Fibroblast of skin of scalp (primary cell): ENCODE results near the gene TNFRSF17.
A peak's percentile ranks its signal among the peaks of the same experiment; 100 is the strongest.

Source experiments
- DNase-seq: peaks from one replicate; pipeline ENCODE4 v3.0.0-alpha.2; 2013

The TNFRSF17 gene

DNA sequence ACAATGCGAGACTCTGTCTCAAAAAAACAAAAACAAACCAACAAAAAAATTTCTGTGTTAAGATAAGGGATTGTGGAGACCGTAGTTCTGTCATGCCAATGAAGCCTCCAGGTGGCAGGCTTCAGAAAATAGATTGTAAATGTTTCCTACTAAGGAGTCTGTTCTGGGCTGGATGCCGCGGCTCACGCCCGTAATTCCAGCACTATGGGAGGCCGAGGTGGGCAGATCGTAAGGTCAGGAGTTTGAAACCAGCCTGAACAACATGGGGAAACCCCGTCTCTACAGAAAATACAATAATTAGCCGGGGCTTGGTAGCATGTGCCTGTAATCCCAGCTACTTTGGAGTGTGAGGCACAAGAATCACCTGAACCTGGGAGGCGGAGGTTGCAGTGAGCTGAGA lies 7.1 kb downstream of the TNFRSF17 start:
- DNase-seq, result peak; percentile 13

- DNase-seq, result no peak
Observed at GRCh38 chr16:11973070-11973469, 8.1 kb downstream of the TNFRSF17 start.

GRCh38 chr16:11976850-11977375 lies 11.9 kb downstream of the TNFRSF17 start:
- DNase-seq, result no peak

DNA sequence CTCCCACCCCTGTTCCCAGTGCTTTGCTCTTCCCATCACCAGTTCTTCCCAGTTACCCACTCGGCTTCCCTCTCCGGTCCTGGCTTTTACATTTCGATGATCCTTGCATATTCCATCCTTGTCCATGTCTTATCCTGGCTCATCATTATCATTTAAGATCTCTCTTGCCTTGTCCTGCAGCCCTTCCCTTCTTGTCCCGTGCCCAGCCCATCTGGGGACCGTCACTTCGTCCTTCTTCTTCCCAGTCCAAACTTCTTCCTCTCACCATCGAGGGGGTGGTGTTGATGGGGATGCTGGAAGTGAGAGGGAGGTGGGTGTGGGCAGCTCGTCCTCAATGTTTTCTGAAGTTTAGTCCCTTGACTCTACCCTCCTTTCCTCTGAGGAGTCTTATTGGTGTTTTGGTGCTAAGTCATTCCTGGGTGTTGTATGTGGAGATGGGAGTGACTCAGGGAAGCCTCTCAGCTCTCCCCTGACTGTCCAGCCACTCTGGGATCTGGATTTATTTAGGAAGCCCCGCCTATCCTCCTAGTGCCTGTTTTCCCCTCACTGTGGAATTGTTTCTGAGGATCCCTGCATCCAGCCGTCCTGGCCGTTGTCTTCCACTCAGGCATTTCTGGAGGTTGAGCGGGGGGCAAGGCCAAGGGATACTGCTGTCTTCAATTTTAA lies 12.5 kb downstream of the TNFRSF17 start:
- DNase-seq, result peak; percentile 82

GRCh38 chr16:11978080-11978479 lies 13.1 kb downstream of the TNFRSF17 start:
- DNase-seq, result no peak

GRCh38 chr16:11979013-11979672 lies 14.1 kb downstream of the TNFRSF17 start:
- no peak for DNase-seq

GRCh38 chr16:11980136-11980844 lies 15.3 kb downstream of the TNFRSF17 start:
- DNase-seq, result no peak

DNA sequence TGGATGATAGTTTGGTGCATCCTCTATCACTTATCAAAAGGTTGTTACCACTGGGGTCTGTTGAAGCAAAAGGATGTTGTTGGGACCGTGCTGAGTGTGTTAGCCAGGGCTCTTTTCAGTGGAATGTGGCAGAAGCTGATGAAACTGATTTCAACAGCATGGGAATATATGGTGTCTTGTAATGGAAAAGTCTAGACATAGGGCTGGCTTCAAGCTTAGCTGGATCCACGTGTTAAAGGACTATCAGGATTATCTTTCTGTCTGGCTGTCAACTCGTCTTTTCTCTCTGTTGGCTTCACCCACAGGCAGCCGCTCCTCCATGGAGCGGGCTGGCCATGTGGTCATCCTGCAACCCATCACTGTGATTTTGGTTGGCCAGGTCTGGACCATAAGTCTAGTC lies 20.2 kb downstream of the TNFRSF17 start:
- peak; percentile 45 for DNase-seq

DNA sequence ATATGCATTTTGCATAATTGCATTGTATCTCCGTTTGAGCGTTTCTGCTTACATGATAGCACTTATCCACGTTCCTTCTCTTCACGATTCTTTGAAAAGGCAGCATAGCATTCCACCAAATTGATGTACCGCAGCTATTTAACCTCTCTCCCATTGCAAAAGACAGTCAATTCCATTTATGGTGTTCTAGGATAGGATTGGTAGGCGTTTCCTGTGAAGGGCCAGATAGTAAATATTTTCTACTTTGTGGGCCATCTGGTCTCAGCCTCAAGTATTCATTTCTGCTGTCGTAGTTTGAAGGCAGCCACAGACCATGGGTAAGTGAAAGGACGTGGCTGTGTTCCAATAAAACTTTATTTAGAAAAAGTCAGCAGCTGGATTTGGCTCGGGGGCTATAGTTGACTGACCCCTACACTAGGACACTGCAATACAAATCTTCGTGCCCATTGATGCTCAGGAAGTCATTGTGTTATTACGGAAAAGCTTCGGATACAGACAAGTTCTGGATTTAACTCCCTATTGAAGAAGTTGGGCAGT lies 21.6 kb downstream of the TNFRSF17 start:
- DNase-seq, result peak; percentile 19

- no peak for DNase-seq
Observed at GRCh38 chr16:11988258-11988978, 23.4 kb downstream of the TNFRSF17 start.

DNA sequence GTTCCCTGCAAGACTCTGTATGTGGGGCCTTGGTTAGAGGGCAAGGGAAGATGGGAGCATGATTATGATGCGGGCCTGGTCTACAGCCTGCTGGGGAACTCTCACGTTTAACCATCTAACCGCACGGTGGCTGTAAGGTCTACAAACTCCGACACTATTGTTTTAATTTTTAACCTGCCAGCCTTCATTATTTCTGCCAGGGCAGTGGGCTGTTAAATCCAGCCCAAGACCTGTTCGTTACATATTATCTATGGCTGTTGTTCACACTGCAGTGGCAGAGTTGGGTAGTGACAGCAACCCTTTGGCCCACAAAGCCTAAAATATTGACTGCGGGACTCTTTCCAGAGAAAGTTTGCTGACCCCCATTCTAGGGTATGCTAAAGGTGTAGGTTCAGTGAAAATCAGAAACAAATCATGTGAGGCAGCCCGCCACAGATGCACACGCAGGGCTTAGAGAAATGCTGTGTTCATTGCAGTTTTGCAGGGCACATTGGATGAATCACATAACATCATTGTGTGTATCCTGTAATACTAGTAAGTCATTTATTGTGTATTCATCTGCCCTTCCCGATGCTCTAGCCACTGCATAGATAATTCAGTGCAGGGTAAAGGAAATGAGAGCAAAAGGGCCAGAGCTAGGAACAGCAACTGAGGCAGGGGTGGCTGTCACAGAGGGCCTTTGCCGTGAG lies 25.8 kb downstream of the TNFRSF17 start:
- DNase-seq, result no peak

GRCh38 chr16:11992008-11992584 lies 27.1 kb downstream of the TNFRSF17 start:
- no peak for DNase-seq

- DNase-seq, result no peak
Observed at GRCh38 chr16:11992586-11993524, 27.8 kb downstream of the TNFRSF17 start.

- no peak for DNase-seq
Observed at GRCh38 chr16:11994143-11995119, 29.4 kb downstream of the TNFRSF17 start.

DNA sequence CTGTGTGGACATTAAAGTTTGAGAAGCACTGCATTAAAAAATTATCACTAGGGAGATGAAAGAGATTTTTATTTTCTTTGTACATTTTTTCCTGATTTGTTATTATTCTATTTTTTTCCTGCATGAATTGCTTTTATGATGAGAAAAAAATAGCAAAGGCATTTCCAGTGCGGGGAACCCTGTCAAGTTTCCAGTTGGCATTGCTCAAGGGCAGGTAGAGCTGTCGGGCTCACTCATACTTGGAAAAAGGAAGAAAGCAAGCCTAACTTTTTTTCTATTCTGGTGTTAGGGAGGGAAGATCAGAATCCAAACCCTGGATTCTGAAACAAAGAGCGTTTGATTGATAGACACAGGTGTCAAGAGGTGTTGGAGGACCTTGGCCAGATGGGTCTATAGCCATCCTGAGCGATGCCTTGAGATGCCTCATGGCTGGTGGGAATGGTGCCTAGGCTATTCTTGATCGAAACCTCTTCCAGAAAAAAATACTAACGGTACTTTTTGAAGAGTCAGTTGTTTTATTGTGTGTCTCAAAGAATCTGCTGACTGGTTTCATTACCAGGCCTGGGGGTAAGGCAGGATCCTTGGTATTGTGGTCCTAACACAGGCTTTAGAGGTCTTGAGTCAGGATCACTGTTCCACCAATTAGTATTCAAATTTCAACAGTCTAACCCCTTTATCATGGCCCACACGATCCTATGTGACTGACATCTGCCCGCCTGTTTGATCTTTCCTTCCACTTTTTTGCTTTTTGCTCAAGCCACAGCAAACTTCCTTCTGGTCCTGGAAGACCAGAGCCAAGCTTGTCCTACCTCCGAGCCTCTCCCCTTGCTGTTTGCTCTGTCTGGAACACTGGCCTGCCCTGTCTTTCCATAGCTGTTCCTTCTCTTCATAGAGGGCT lies 31.7 kb downstream of the TNFRSF17 start:
- no peak for DNase-seq

DNA sequence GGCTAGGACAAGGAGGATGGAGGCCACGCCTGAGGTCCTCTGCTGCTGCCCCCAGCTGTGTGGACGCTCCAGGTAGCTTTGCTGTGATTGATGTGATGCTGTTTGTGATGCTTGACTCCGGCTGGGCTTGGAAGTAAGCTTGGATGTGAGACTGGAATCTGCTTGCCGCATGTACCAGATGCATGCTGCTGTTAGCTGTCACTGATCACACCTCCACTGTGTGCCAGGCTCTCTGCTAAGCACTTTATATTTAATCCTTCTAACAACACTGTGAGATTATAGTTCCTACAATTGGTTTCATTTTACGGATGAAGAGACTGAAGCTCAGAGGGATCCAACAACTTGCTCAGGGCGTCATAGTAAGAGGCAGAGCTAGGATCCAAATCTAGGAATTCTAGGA lies 35.0 kb downstream of the TNFRSF17 start:
- DNase-seq, result no peak

- DNase-seq, result peak; percentile 48
Observed at GRCh38 chr16:12002447-12003006, 37.5 kb downstream of the TNFRSF17 start.

DNA sequence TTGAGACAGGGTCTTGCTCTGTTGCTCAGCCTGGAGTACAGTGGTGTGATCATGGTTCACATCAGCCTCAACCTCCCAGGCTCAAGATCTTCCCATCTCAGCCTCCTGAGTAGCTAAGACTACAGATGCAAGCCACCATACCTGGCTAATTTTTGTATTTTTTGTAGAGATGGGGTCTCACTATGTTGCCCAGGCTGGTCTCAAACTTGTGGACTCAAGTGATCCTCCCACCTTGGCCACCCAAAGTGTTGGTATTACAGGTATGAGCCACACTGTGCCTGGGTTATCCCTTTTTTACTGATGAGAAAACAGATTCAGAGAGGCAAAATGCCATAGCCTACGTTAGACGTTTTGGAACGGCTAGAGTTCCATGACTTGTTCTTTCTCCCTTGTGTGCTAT lies 41.6 kb downstream of the TNFRSF17 start:
- DNase-seq, result no peak
